ENCODE results near the gene CNDP2.

DNA sequence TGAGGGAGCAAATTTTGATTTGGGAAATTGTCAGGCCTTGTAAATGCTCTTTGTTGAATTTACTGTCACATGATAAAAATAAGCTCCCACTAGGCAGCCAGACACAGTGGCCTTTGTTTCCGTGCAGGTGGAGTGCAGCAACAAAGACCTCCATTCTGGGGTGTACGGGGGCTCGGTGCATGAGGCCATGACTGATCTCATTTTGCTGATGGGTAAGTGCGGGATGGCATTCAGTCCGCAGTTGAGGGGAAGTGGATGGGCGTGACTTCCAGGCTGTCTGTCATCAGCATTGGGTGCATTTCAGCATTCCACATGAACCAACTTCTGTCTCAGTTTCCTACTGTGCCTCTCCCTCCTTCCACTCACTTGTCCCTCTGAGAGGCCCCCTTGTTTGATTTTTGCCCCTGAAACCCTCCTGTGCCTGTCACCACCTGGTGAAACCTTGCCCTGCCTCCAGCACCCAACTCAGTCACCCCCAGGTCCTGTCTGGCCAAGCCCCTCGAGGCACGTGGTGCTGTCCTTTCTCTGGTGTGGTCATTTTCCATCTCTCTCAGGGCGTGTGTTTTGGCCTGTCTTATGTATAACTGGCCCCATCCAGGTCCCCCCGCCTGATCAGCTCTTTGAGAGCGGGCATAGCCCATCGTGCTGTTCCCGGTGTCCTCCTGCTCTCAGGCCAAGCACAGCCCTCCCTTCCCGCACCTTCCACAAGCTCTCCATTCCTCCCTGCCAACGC, 16.3 kb downstream of the CNDP2 start:
- TF ChIP-seq, protein P1, sequence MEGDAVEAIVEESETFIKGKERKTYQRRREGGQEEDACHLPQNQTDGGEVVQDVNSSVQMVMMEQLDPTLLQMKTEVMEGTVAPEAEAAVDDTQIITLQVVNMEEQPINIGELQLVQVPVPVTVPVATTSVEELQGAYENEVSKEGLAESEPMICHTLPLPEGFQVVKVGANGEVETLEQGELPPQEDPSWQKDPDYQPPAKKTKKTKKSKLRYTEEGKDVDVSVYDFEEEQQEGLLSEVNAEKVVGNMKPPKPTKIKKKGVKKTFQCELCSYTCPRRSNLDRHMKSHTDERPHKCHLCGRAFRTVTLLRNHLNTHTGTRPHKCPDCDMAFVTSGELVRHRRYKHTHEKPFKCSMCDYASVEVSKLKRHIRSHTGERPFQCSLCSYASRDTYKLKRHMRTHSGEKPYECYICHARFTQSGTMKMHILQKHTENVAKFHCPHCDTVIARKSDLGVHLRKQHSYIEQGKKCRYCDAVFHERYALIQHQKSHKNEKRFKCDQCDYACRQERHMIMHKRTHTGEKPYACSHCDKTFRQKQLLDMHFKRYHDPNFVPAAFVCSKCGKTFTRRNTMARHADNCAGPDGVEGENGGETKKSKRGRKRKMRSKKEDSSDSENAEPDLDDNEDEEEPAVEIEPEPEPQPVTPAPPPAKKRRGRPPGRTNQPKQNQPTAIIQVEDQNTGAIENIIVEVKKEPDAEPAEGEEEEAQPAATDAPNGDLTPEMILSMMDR (conservative IDR thresholded peaks at IDR 0.05) = no peak
- no peak for TF ChIP-seq ZFX (IDR thresholded peaks at IDR 0.05)

Data from C4-2B (cell line).